ENCODE data around the gene SMARCA2. TPM values are rescaled to one million over a fixed set of nuclear protein-coding genes. Genes with fewer than 3 reads are reported as not detected.

The SMARCA2 gene
- total RNA-seq, 6 experiments from 2014 or later, result 73.2 to 113 (median 96.6) TPM

- Mint-ChIP-seq H3K4me1 (ENCODE audit: low read depth) (peaks cover 5% of the 10 kb centered on the region), H3K4me3 (no peak overlapping the region), H3K27ac (no peak overlapping the region), H3K9me3 (no peaks in the 10 kb centered on the region), H3K27me3 (ENCODE audit: insufficient read depth) (no peaks in the 10 kb centered on the region), H3K36me3 (ENCODE audit: low read depth) (peaks cover 25% of the 10 kb centered on the region)
- peak; percentile 74 for TF ChIP-seq CTCF (IDR thresholded peaks at IDR 0.05)
- peak; percentile 11 for DNase-seq
Observed at GRCh38 chr9:2116073-2116472, 100.9 kb downstream of the SMARCA2 start.

GRCh38 chr9:2117527-2117926 lies 102.4 kb downstream of the SMARCA2 start:
- Mint-ChIP-seq H3K27ac (no peak overlapping the region), H3K4me3 (no peak overlapping the region), H3K9me3 (no peaks in the 10 kb centered on the region), H3K4me1 (ENCODE audit: low read depth) (peaks cover 15% of the 10 kb centered on the region), H3K27me3 (ENCODE audit: insufficient read depth) (no peaks in the 10 kb centered on the region), H3K36me3 (ENCODE audit: low read depth) (peaks cover 24% of the 10 kb centered on the region)
- DNase-seq, result no peak
- no peak for TF ChIP-seq CTCF (IDR thresholded peaks at IDR 0.05)

- no peak overlapping the region for H3K27ac Mint-ChIP-seq
- TF ChIP-seq CTCF (IDR thresholded peaks at IDR 0.05), result no peak
- H3K4me1 Mint-ChIP-seq (ENCODE audit: low read depth), result peaks cover 16% of the 10 kb centered on the region
- H3K27me3 Mint-ChIP-seq (ENCODE audit: insufficient read depth), result no peaks in the 10 kb centered on the region
- no peak for DNase-seq
- peaks cover 34% of the 10 kb centered on the region for H3K36me3 Mint-ChIP-seq (ENCODE audit: low read depth)
- H3K9me3 Mint-ChIP-seq, result no peaks in the 10 kb centered on the region
- H3K4me3 Mint-ChIP-seq, result no peak overlapping the region
Observed at GRCh38 chr9:2119566-2119965, 104.4 kb downstream of the SMARCA2 start.

GRCh38 chr9:2120926-2121689 lies 106.0 kb downstream of the SMARCA2 start:
- H3K27ac Mint-ChIP-seq, result no peak overlapping the region
- H3K4me1 Mint-ChIP-seq (ENCODE audit: low read depth), result peaks cover 31% of the 10 kb centered on the region
- DNase-seq, result peak; percentile 67
- H3K4me3 Mint-ChIP-seq, result no peak overlapping the region
- H3K36me3 Mint-ChIP-seq (ENCODE audit: low read depth), result peaks cover 39% of the 10 kb centered on the region
- H3K27me3 Mint-ChIP-seq (ENCODE audit: insufficient read depth), result no peaks in the 10 kb centered on the region
- peak; percentile 57 for TF ChIP-seq CTCF (IDR thresholded peaks at IDR 0.05)
- no peaks in the 10 kb centered on the region for H3K9me3 Mint-ChIP-seq

- no peaks in the 10 kb centered on the region for H3K9me3 Mint-ChIP-seq
- no peak for TF ChIP-seq CTCF (IDR thresholded peaks at IDR 0.05)
- H3K27ac Mint-ChIP-seq, result no peak overlapping the region
- H3K4me1 Mint-ChIP-seq (ENCODE audit: low read depth), result peaks cover 43% of the 10 kb centered on the region
- H3K4me3 Mint-ChIP-seq, result no peak overlapping the region
- H3K36me3 Mint-ChIP-seq (ENCODE audit: low read depth), result peaks cover 41% of the 10 kb centered on the region
- DNase-seq, result no peak
- H3K27me3 Mint-ChIP-seq (ENCODE audit: insufficient read depth), result no peaks in the 10 kb centered on the region
Observed at GRCh38 chr9:2122299-2122698, 107.2 kb downstream of the SMARCA2 start.

Data from HFFc6 (cell line).